GM12873 (cell line): ENCODE results near the gene PGAP3.

Source experiments
- TF ChIP-seq, protein P1 (sequence below): IDR thresholded peaks from 2 replicates; pipeline ENCODE4 v1.5.1; 2012; ENCODE audit warnings: low read depth, mild to moderate bottlenecking, moderate library complexity, low read length, control low read depth; ENCODE audit not compliant: insufficient read depth; ENCODE audit errors: missing control alignments

PGAP3 gene

DNA sequence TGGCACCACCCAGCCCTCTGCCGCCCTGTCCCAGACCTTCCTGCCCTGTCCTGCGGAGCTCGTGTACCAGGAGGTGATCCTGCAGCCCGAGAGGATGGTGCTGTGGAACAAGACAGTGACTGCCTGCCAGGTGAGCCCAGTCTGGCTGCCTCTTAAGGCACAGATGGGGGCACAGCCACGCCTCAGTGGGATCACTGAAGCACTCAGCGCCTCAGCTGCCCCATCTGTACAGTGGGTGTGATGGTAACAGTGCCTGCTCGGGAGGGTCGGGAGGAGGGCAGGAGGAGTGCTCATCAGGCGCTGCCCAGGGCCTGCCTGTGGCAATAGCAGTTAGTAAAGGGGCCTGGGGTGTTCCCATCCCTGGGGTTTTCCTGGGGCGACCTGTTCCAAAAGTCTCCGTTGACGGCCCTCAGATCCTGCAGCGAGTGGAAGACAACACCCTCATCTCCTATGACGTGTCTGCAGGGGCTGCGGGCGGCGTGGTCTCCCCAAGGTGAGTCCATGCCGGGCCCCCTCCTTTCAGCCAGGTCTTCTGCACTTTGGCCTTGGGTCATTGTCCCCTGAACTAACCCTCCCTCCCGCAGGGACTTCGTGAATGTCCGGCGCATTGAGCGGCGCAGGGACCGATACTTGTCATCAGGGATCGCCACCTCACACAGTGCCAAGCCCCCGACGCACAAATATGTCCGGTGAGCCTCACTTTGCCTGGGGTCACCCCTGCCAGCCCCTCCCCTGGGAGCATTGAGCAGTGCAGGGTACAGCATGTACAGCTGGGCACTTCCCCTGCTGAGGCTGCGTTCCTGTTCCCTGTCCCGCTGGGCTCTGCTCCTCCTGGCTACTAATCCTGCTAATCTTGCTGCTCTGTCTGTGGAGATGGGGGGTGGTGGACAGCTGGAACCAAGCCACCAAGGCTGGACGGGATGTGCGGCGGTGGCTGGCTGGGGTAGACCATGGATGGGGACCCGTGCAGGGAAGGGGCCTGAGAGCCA, 27.2 kb downstream of the PGAP3 start:
- TF ChIP-seq, protein P1, sequence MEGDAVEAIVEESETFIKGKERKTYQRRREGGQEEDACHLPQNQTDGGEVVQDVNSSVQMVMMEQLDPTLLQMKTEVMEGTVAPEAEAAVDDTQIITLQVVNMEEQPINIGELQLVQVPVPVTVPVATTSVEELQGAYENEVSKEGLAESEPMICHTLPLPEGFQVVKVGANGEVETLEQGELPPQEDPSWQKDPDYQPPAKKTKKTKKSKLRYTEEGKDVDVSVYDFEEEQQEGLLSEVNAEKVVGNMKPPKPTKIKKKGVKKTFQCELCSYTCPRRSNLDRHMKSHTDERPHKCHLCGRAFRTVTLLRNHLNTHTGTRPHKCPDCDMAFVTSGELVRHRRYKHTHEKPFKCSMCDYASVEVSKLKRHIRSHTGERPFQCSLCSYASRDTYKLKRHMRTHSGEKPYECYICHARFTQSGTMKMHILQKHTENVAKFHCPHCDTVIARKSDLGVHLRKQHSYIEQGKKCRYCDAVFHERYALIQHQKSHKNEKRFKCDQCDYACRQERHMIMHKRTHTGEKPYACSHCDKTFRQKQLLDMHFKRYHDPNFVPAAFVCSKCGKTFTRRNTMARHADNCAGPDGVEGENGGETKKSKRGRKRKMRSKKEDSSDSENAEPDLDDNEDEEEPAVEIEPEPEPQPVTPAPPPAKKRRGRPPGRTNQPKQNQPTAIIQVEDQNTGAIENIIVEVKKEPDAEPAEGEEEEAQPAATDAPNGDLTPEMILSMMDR, result no peak

DNA sequence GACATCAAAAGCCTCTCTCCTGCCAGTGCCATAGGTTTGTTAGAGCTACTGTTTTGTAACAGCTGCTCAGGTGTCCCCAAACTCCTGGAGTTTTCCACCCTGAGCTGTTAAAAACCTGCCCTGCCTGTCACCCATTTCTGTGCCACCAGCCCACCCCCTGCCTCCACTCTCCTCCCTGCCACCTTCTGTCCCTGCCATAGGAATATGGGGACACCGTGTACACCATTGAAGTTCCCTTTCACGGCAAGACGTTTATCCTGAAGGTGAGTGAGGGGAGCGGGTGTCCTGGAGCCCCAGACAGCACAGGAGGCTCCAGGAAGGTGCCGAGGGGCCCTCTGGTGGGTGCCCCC, 27.9 kb downstream of the PGAP3 start:
- TF ChIP-seq, protein P1, result no peak

DNA sequence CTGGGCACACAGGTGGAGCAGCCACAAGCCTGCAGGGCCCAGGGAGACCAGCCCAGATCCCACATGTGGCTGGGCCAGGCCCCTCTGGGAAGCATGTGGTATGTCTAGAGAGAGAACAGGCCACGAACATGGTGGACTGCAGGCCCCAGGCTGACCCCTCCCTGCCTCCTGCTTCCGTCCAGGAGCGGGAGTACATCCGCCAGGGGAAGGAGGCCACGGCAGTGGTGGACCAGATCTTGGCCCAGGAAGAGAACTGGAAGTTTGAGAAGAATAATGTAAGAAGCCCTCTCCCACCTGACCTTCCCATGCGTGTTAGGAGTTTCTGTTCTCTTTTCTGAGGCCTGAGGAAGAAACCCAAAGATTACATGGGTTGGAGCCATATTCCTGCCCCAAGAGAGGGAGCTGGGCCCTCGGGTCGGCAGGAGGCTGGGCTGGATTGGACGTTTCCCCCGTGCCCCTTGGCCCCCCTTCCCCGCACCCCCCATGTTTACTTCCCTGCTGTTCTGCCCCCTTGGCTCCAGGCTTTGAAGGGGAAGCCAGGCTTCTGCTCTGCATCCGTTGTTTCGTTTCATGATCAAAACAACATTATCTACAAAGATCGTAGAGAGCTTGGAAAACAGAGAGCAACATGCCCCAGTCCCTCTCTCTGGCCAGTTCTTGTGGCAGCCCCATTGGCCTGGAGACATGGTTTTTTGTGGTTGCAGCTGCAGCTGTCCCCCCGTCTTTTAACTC, 28.4 kb downstream of the PGAP3 start:
- TF ChIP-seq, protein P1, result no peak

DNA sequence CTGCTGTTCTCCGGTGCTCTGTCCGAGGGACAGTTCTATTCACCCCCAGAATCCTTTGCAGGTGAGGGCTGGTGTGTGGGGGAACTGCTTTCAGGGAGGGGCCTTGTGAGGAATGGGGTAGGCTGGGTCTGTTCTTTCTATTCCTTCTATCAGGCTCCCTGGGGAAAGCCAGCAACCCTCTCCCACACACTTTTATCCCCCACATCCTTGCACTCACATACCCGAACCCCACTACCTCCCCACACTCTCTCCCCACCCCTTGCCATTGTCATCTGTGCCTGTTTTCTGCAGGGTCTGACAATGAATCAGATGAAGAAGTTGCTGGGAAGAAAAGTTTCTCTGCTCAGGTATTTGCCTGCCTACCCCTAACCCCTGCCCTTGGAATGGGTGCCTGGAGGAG, 29.1 kb downstream of the PGAP3 start:
- TF ChIP-seq, protein P1, result no peak

DNA sequence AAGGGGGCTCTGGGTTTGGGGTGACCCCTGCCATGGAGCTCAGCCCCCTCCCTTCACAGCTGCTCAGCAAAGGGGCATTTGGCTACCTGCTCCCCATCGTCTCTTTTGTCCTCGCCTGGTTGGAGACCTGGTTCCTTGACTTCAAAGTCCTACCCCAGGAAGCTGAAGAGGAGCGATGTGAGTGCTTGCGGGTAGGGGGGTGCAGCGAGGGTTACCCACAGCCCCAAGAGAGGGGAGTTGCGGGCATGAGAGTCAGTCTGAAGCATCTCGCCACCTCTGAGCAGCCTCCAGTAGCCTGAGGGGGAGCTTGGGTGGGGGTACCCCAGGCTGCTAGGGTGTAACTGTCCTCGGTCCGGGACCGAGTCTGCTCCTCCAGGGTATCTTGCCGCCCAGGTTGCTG, 29.5 kb downstream of the PGAP3 start:
- TF ChIP-seq, protein P1, result no peak

DNA sequence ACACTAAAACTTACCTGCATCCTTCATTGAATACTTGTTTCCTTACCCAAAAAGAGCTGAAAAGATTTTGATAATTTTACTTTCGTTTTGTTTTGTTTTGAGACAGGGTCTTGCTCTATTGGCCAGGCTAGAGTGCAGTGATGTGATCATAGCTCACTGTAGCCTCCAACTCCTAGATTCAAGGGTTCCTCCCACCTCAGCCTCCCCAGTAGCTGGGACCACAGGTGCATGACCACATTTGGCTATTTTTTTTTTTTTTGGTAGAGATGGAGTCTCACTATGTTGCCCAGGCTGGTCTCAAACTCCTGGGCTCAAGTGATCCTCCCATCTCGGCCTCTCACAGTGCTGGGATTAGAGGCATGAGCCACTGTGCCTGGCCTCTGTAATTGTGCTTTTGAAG, 32.8 kb downstream of the PGAP3 start:
- TF ChIP-seq, protein P1, result no peak

DNA sequence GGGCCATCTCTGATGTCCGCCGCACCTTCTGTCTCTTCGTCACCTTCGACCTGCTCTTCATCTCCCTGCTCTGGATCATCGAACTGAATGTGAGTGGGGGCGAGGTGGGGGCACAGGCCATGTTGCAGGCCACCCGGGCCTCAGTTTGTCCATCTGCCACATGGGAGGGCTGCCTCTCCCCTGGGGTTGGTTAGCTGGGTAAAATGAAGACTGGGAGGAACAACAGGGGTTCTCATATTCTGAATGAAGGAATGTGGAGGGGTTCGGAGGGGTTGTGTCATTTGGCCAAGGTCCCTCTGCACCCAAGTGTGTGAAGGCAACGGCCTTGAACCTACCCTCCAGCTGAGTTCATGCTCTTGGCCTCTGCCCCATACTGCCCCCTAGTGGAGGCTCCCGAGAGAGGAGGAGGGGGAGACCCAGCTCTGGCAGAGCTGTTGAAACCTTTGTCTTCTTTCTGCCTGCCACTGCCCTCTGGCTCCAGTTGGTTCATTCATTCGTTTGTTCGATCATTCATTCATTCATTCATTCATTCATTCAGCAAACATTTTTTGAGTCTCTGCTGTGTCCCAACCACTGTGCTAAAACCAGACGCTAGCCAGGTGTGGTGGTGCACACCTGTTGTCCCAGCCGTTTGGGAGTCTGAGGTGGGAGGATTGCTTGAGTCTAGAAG, 34.1 kb downstream of the PGAP3 start:
- TF ChIP-seq, protein P1, result peak; percentile 98
